Measurements from ENCODE around the gene PIEZO1.

The PIEZO1 gene

GRCh38 chr16:88818575-88818874, 33.5 kb upstream of the PIEZO1 start:
- no peak for DNase-seq
- Mint-ChIP-seq H3K9me3 (no peaks in the 10 kb centered on the region), H3K4me3 (no peak overlapping the region), H3K27ac (peak overlapping the region; percentile 19), H3K36me3 (ENCODE audit: low read depth) (peaks cover 4% of the 10 kb centered on the region), H3K4me1 (peaks cover 9% of the 10 kb centered on the region), H3K27me3 (ENCODE audit: low read depth, poor library complexity) (no peaks in the 10 kb centered on the region)
- TF ChIP-seq CTCF (IDR thresholded peaks at IDR 0.05) = no peak

- no peak for DNase-seq
- no peak for TF ChIP-seq CTCF (IDR thresholded peaks at IDR 0.05)
- H3K27me3 Mint-ChIP-seq (ENCODE audit: low read depth, poor library complexity) = no peaks in the 10 kb centered on the region
- no peak overlapping the region for H3K4me3 Mint-ChIP-seq
- peaks cover 9% of the 10 kb centered on the region for H3K4me1 Mint-ChIP-seq
- peaks cover 2% of the 10 kb centered on the region for H3K36me3 Mint-ChIP-seq (ENCODE audit: low read depth)
- no peaks in the 10 kb centered on the region for H3K9me3 Mint-ChIP-seq
- H3K27ac Mint-ChIP-seq = peak overlapping the region; percentile 19
These were observed 33.0 kb upstream of the PIEZO1 start for GRCh38 chr16:88817785-88818574.

GRCh38 chr16:88816736-88817535, 31.9 kb upstream of the PIEZO1 start:
- Mint-ChIP-seq H3K4me3 (no peak overlapping the region), H3K9me3 (no peaks in the 10 kb centered on the region), H3K27me3 (ENCODE audit: low read depth, poor library complexity) (no peaks in the 10 kb centered on the region), H3K4me1 (peaks cover 9% of the 10 kb centered on the region), H3K27ac (no peak overlapping the region), H3K36me3 (ENCODE audit: low read depth) (no peaks in the 10 kb centered on the region)
- no peak for DNase-seq
- TF ChIP-seq CTCF (IDR thresholded peaks at IDR 0.05) = no peak

GRCh38 chr16:88815901-88816589, 31.0 kb upstream of the PIEZO1 start:
- Mint-ChIP-seq H3K4me1 (peaks cover 10% of the 10 kb centered on the region), H3K9me3 (no peaks in the 10 kb centered on the region), H3K27me3 (ENCODE audit: low read depth, poor library complexity) (no peaks in the 10 kb centered on the region), H3K27ac (no peak overlapping the region), H3K36me3 (ENCODE audit: low read depth) (no peaks in the 10 kb centered on the region), H3K4me3 (no peak overlapping the region)
- peak; percentile 82 for TF ChIP-seq CTCF (IDR thresholded peaks at IDR 0.05)
- peak; percentile 68 for DNase-seq

- no peak overlapping the region for H3K4me3 Mint-ChIP-seq
- H3K36me3 Mint-ChIP-seq (ENCODE audit: low read depth) = no peaks in the 10 kb centered on the region
These were observed 30.2 kb upstream of the PIEZO1 start for GRCh38 chr16:88815227-88815626.

More at GRCh38 chr16:88815227-88815626, 30.2 kb upstream of the PIEZO1 start:
- H3K9me3 Mint-ChIP-seq = no peaks in the 10 kb centered on the region
- H3K27me3 Mint-ChIP-seq (ENCODE audit: low read depth, poor library complexity) = peaks cover 1% of the 10 kb centered on the region
- no peak for TF ChIP-seq CTCF (IDR thresholded peaks at IDR 0.05)
- no peak for DNase-seq
- no peak overlapping the region for H3K27ac Mint-ChIP-seq
- peaks cover 18% of the 10 kb centered on the region for H3K4me1 Mint-ChIP-seq
